Right renal pelvis (tissue), 4 donors: Measurements from ENCODE around the gene UQCC2. TPM values are rescaled to one million over a fixed set of nuclear protein-coding genes. Genes with fewer than 3 reads are reported as not detected.

Experiments used
- DNase-seq, 4 donors: peaks; one replicate each; pipeline ENCODE4 v3.0.0-alpha.2; 2013; ENCODE audit warnings: low read depth in 4 of 4, low spot score in 3 of 4, missing footprints in 1 of 4
- polyA plus RNA-seq, 4 donors: library from polyadenylated mRNA; unstranded; fragments of 120-200 nt; gene quantifications; one replicate each; pipeline ENCODE4 v1.2.1, GENCODE V29; 2013; ENCODE audit not compliant: insufficient read length in 4 of 4

UQCC2 gene
- polyA plus RNA-seq, 4 donors: 52.6 to 77.6 (median 64.5) TPM

GRCh38 chr6:33679761-33680160, 31.7 kb downstream of the UQCC2 start:
- DNase-seq: no peak

- no peak for DNase-seq
These were observed 32.5 kb downstream of the UQCC2 start for GRCh38 chr6:33678932-33679490.

- no peak for DNase-seq
These were observed 33.1 kb downstream of the UQCC2 start for GRCh38 chr6:33678233-33678931.

GRCh38 chr6:33677689-33678088, 33.8 kb downstream of the UQCC2 start:
- DNase-seq: no peak

- no peak for DNase-seq
These were observed 34.3 kb downstream of the UQCC2 start for GRCh38 chr6:33677143-33677660.

GRCh38 chr6:33676416-33677142, 34.9 kb downstream of the UQCC2 start:
- DNase-seq: no peak

GRCh38 chr6:33675968-33676367, 35.5 kb downstream of the UQCC2 start:
- DNase-seq: no peak

GRCh38 chr6:33673851-33674250, 37.6 kb downstream of the UQCC2 start:
- DNase-seq: no peak

GRCh38 chr6:33672808-33673207, 38.7 kb downstream of the UQCC2 start:
- DNase-seq: no peak

- DNase-seq: no peak
These were observed 39.8 kb downstream of the UQCC2 start for GRCh38 chr6:33671744-33672072.

GRCh38 chr6:33670971-33671743, 40.3 kb downstream of the UQCC2 start:
- no peak for DNase-seq

- DNase-seq: no peak
These were observed 41.3 kb downstream of the UQCC2 start for GRCh38 chr6:33670086-33670660.

- DNase-seq: no peak
These were observed 42.6 kb downstream of the UQCC2 start for GRCh38 chr6:33668914-33669313.

- DNase-seq: no peak
These were observed 43.2 kb downstream of the UQCC2 start for GRCh38 chr6:33668328-33668727.

- DNase-seq: no peak
These were observed 43.7 kb downstream of the UQCC2 start for GRCh38 chr6:33667776-33668175.

GRCh38 chr6:33667072-33667471, 44.4 kb downstream of the UQCC2 start:
- DNase-seq: no peak

- no peak for DNase-seq
These were observed 45.5 kb downstream of the UQCC2 start for GRCh38 chr6:33665957-33666356.

GRCh38 chr6:33664506-33665057, 46.9 kb downstream of the UQCC2 start:
- no peak for DNase-seq

GRCh38 chr6:33663727-33664449, 47.6 kb downstream of the UQCC2 start:
- DNase-seq: no peak

- DNase-seq: no peak
These were observed 48.5 kb downstream of the UQCC2 start for GRCh38 chr6:33663028-33663427.
